ENCODE results near the gene ERVH48-1.

GRCh38 chr21:42900446-42900845 is 25.0 kb downstream of the ERVH48-1 start:
- no peak for TF ChIP-seq CTCF (conservative IDR thresholded peaks at IDR 0.05 in 1 of 2, IDR thresholded peaks at IDR 0.05 in 1 of 2; ENCODE audit: low read depth in 1 of 2, low read length in 2 of 2)
- TF ChIP-seq EZH2 (IDR thresholded peaks at IDR 0.05; ENCODE audit: low read length, missing control alignments): no peak

Measured in fibroblast of lung (primary cell).